ENCODE data around the gene FBXO10.
A peak's percentile ranks its signal among the peaks of the same experiment; 100 is the strongest.
"Not testable (repeated sequence)": the region's sequence is repeated elsewhere in the genome, so short reads cannot be mapped to it uniquely, and the experiment has no call there.

FBXO10 gene

DNA sequence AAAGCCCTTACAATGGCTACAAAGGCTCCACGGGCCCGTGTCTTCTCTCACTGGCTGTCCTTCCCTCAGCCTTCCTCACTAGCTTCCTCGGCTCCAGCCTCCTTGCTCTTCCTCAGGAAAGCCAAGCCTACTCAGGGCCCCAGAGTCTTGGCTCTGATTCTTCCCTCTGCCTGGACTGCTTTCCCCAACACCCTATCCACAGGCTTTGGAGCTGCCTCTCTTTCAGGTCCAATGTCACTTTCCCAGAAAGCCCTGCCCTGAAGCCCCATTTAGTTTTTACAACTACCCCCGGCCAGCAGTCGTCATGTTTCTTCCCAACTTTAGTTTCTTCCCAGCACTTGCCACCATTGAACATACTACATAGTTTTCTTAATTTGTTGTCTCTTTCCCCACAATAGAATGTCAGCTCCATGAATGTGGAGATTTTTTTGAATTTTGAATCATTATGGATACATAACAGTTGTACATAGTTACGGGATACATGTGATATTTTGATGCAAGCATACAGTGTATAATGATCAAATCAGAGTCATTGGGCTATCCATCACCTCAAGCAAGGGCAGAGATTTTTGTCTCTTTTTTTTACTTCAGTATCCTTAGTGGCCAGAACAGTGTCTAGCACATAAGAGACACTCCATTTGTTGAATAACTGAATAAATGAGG is 33.7 kb upstream of the FBXO10 start:
- no peak for DNase-seq
- Mint-ChIP-seq H3K27ac (no peak overlapping the region), H3K9me3 (no peaks in the 10 kb centered on the region), H3K27me3 (peaks cover 29% of the 10 kb centered on the region), H3K4me3 (no peak overlapping the region), H3K36me3 (no peaks in the 10 kb centered on the region), H3K4me1 (no peaks in the 10 kb centered on the region)
- CTCF ChIA-PET = no interaction called here

DNA sequence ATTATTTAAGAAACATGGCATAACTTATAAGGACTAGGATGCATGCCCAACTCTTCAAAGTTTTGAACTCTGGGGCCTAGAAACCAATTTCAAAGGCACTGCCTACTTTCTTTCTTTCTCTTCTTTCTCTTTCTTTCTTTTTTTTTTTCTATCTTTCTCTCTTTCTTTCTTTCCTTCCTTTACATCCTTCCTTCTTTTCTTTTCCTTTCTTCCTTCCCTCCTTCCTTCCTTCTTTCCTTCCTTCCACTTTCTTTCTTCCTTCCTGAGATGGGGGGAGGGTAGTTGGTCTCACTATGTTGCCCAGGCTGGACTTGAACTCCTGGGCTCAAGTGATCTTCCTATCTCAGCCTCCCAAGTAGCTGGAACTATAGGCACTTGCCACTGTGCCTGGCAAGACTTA is 32.1 kb upstream of the FBXO10 start:
- no peak overlapping the region for H3K4me3 Mint-ChIP-seq
- peaks cover 31% of the 10 kb centered on the region for H3K27me3 Mint-ChIP-seq
- H3K27ac Mint-ChIP-seq = no peak overlapping the region
- DNase-seq = no peak
- no peaks in the 10 kb centered on the region for H3K36me3 Mint-ChIP-seq
- CTCF ChIA-PET = no interaction called here
- H3K9me3 Mint-ChIP-seq = no peaks in the 10 kb centered on the region
- no peaks in the 10 kb centered on the region for H3K4me1 Mint-ChIP-seq

DNA sequence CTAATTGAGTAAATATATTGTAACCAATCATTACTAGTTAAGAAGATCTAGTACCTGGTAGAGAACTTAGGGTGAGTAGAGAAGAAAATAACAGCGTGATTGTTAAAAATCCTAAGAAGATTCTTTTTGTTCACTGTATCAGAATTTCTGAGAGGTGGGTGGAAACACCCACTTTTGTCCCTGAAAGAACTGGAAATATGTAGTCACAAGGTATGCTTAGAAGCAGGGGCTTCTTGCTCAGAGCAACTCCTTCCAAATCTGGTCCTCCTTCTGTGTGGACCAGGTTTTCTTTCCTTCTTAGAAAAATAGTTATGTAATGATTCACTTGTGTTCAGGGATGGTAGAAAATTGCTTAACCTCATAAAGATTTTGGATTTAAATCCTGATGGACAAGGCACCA is 28.1 kb upstream of the FBXO10 start:
- Mint-ChIP-seq H3K9me3 (no peaks in the 10 kb centered on the region), H3K4me1 (no peaks in the 10 kb centered on the region), H3K27me3 (peaks cover 42% of the 10 kb centered on the region), H3K27ac (no peak overlapping the region), H3K36me3 (no peaks in the 10 kb centered on the region), H3K4me3 (no peak overlapping the region)
- no peak for DNase-seq
- CTCF ChIA-PET = no interaction called here

DNA sequence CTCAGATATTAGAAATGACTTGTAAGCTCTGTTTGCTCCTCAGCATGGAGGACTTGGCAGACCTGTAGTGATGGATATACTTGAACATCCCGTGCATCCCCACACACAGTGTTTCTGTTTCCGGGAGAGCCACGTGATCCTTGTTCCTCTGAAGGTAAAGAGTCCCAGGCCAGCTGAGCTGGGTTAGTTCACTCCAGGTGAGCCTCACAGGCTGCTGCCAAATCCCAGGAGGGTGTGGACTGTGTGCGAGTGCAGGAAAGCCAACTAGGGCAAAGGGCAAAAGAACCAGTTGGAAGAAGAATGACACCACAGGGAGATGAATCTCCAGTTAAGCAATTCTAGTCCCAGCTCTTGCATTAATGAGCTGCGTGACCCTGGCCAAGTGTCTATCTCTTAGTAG is 26.6 kb upstream of the FBXO10 start:
- H3K4me1 Mint-ChIP-seq = no peaks in the 10 kb centered on the region
- no peaks in the 10 kb centered on the region for H3K9me3 Mint-ChIP-seq
- peaks cover 32% of the 10 kb centered on the region for H3K27me3 Mint-ChIP-seq
- H3K27ac Mint-ChIP-seq = no peak overlapping the region
- H3K36me3 Mint-ChIP-seq = no peaks in the 10 kb centered on the region
- no peak for DNase-seq
- CTCF ChIA-PET = no interaction called here
- no peak overlapping the region for H3K4me3 Mint-ChIP-seq

DNA sequence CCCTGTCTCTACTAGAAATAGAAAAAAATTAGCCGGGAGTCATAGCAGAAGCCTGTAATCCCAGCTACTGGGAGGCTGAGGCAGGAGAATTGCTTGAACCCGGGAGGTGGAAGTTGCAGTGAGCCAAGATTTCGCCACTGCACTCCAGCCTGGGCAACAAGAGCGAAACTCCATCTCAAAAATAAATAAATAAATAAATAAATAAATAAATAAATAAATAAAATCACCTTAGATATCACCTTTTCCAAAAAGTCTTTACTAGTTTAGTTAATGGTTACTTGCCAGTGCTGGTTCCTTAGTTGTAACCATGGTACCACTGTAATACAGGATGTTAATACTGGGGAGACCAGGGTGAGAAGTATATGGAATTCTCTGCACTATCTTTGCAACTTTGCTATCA is 25.9 kb upstream of the FBXO10 start:
- H3K4me3 Mint-ChIP-seq, H3K36me3 Mint-ChIP-seq, CTCF ChIA-PET, H3K27ac Mint-ChIP-seq, DNase-seq, H3K9me3 Mint-ChIP-seq, H3K4me1 Mint-ChIP-seq: not testable (repeated sequence)
- H3K27me3 Mint-ChIP-seq = peaks cover 35% of the 10 kb centered on the region

DNA sequence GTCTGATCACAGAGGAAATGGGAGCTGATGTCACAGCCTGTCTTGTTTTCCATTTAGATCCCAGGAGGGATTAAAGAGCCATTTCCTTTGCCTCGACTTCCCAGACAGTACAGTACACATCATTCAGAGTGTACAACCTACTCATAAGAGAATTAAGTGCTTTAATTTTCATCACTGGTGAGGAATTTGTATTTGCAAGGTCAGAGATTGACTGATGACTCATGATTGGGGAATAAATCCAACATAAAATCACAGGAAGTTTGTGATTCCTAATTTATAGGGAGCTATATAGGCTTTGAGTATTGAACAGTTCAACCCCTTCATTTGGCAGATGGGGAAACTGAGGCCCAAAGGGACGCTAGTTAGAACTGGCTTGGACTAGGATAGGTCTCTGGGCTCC is 20.3 kb upstream of the FBXO10 start:
- Mint-ChIP-seq H3K27me3 (peaks cover 16% of the 10 kb centered on the region), H3K4me3 (no peak overlapping the region), H3K4me1 (peaks cover 20% of the 10 kb centered on the region), H3K9me3 (no peaks in the 10 kb centered on the region), H3K36me3 (peaks cover 5% of the 10 kb centered on the region), H3K27ac (no peak overlapping the region)
- no peak for DNase-seq
- CTCF ChIA-PET = interaction anchor here (1.2 to 6.0 kb wide), 2 partner anchors 19 to 30 kb away, joined by 3 to 36 read pairs; partner anchors contain the start of gene FBXO10

DNA sequence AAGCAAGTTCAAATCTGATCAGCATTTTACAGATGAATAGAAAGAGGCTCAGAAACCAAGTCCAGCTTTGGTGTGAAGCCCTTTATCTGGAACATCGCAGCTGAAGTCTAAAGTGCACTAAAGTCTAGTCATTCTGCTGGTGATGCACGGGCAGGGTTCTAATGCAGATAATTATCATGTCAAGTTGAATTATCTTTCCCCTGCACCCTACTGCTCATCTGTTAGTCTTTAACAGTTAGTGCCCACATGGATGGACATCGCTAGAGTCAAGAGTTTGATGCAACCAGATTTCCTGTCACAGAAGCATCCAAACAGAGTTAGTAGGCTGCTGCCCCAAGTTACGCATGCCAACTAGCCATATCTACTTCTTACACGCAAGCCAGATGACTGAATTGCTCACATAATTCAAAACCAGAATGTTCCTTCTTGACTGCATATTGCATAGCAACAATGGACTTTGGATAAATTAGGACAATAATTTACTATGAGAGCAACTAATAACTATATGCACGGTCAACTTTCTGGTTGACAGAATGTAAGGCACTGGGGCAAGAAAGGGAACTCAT is 17.8 kb upstream of the FBXO10 start:
- DNase-seq = no peak
- CTCF ChIA-PET = interaction anchor here (1.5 to 6.0 kb wide), 3 partner anchors 16 to 598 kb away, joined by 3 to 36 read pairs (median 4); partner anchors contain the start of gene FBXO10
- Mint-ChIP-seq H3K27me3 (peaks cover 7% of the 10 kb centered on the region), H3K27ac (no peak overlapping the region), H3K9me3 (no peaks in the 10 kb centered on the region), H3K4me1 (peaks cover 42% of the 10 kb centered on the region), H3K36me3 (peaks cover 6% of the 10 kb centered on the region), H3K4me3 (peak overlapping the region; percentile 28)

DNA sequence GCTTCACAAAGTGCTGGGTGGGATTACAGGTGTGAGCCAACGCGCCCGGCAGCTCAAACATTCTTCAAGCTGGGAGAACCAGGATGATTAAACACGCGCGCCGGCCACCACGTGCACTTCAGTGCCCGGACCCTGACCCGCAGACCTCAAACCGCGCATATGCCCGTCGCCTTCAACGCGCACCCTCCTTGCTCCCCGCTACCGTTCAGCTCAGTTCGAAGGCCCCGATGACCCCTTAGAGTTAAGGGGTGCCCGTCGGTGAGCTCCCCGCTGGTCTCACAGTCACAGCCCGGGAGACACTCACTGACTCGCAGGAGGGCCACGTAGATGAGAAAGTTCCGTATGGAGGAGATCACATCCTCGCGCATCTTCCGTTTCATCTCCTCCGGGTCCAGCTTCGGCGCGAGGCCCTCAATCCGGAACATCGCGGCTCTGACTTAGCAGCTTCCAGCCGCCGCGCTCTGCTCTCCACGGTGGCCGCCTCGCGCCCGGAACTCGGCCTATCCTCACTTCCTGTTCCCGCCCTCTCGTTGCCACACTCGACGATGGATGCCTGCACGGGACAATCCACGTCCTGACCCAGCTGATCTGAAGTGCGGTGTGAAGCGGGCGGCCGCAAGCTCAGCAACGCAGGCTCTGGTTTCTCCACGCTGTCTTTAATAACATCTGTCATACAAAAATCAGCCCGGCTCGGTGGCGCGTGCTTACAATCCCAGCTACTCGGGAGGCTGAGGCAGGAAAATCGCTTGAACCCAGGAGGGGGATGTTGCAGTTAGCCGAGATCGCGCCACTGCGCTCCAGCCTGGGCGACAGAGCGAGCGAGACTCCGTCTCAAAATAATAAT is 16.1 kb upstream of the FBXO10 start, which contains the start of gene TOMM5:
Gene TOMM5, minus strand, starts transcription at position 490 of the 844 bp plus-strand sequence. Its CDS starts 65 bp downstream, at position 425.
- CTCF ChIA-PET = interaction anchor here (0.9 to 6.0 kb wide), 4 partner anchors 9 to 597 kb away, joined by 3 to 36 read pairs (median 4); partner anchors contain the start of gene FBXO10
- H3K27ac Mint-ChIP-seq = peak within 1 kb of the TSS; percentile 95

DNA sequence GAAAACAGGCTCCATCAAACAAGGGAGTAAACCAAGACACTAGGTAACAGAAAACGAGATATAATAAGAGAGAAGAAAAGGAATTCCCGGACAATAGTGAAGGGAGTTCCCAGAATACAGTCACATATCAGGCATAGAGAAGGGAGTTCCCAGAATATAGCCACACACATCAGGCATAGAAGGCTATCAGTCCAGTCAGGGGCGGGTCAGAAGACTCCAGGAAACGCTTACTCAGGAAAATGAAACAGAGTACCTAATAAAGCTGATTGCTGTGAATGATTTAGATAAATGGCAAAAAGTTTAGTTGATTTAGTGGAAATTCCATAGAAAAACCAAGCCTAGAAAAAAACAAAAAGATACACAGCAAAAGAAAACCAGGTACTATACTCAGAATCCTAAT is 11.3 kb upstream of the FBXO10 start:
- CTCF ChIA-PET = no interaction called here
- no peak for DNase-seq
- Mint-ChIP-seq H3K27ac (no peak overlapping the region), H3K4me1 (peaks cover 33% of the 10 kb centered on the region), H3K9me3 (no peaks in the 10 kb centered on the region), H3K27me3 (no peaks in the 10 kb centered on the region), H3K36me3 (peaks cover 42% of the 10 kb centered on the region), H3K4me3 (no peak overlapping the region)

More for the DNA sequence above, 16.1 kb upstream of the FBXO10 start, which contains the start of gene TOMM5:
- Mint-ChIP-seq H3K27me3 (peaks cover 4% of the 10 kb centered on the region), H3K4me1 (peaks cover 42% of the 10 kb centered on the region), H3K4me3 (peak within 1 kb of the TSS; percentile 93), H3K36me3 (peaks cover 13% of the 10 kb centered on the region), H3K9me3 (no peaks in the 10 kb centered on the region)
- DNase-seq = peak; percentile 95

DNA sequence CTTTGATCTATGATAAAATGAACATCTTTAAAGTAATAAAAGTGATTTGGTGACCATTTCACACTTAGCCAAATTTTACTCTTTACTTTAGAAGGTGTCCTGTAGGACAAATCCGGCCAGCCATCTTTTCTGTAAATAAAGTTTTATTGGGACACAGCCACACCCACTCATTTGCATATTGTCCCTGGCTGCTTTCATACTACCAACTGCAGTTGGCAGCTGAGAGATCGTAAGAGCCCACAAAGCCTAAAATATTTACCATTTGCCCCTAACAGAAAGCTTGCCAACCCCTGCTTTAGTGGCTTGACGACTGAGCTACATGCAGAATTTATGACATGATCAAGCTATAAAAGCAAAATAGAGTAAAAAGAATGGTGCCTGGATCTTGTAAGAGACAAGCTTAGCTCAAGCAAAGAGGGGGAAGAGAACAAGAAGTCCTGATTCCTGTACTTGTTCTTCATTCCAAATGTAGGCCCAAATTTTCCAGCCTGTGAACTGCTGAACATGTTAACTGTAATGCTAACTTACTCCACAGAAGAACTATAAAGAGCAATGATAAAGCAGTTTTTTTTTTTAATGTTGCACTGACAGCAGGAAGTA is 7.4 kb upstream of the FBXO10 start:
- Mint-ChIP-seq H3K27me3 (no peaks in the 10 kb centered on the region), H3K9me3 (no peaks in the 10 kb centered on the region), H3K27ac (no peak overlapping the region), H3K4me1 (peaks cover 2% of the 10 kb centered on the region), H3K36me3 (peaks cover 43% of the 10 kb centered on the region), H3K4me3 (no peak overlapping the region)
- no peak for DNase-seq
- CTCF ChIA-PET = interaction anchor here (1.0 kb wide), 1 partner anchor 9 kb away, joined by 3 read pairs; the partner anchor contains the start of gene TOMM5

DNA sequence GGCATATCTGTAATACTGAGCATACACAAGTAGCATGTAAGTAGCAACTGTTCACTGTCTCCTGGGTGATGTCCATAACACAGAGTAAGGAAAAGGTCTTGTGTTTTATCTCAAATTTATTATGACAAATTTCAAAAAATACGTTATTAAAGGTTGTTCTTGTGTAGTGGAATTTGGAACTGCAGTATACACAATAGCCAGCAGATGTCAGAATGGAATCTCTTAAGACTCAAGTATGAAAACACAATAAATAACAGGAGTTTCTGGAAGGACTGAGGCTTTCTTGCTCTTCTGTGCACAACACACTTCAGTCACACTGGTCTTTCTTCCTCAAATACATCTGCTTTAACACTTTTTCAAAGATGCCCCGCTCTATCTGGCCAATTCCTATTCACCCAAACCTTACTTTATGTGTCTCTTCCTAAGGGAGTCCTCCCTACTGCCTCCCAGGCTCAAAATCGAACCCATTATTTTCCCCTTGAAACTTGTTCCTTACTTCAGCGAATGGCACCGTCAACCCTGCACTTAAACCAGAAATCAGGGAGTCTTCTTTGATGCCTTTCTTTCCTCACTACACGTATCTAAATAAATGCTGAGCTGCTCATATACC is 6.5 kb upstream of the FBXO10 start:
- CTCF ChIA-PET = interaction anchor here (1.0 to 9.0 kb wide), 2 partner anchors 9 to 11 kb away, joined by 3 to 36 read pairs; partner anchors contain the start of gene TOMM5
- H3K27ac Mint-ChIP-seq = no peak overlapping the region
- peaks cover 2% of the 10 kb centered on the region for H3K4me1 Mint-ChIP-seq
- no peak for DNase-seq
- H3K4me3 Mint-ChIP-seq = no peak overlapping the region
- H3K27me3 Mint-ChIP-seq = no peaks in the 10 kb centered on the region
- no peaks in the 10 kb centered on the region for H3K9me3 Mint-ChIP-seq
- peaks cover 40% of the 10 kb centered on the region for H3K36me3 Mint-ChIP-seq

DNA sequence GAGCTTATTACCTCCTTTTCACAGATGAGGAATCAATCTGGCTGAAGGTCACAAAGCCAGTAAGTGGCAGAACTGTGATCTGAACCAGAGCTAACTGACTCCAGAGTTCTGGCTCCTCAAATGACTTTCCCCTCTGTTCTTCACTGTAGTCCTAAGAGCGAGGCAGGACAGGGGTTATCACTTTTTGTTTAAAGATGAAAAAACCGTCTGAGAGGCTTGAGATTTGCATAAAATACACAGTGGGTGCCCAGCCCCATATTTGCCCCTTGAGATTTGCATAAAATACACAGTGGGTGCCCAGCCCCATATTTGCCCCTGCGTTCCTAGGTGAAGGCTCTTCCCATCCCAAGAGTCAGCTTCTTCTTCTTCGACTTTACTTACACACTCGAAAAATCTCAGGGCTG is 667 bp downstream of the FBXO10 start:
- Mint-ChIP-seq H3K4me3 (peak overlapping the region; percentile 67), H3K27me3 (peaks cover 6% of the 10 kb centered on the region), H3K9me3 (no peaks in the 10 kb centered on the region), H3K27ac (no peak overlapping the region), H3K36me3 (peaks cover 2% of the 10 kb centered on the region), H3K4me1 (peaks cover 18% of the 10 kb centered on the region)
- CTCF ChIA-PET = interaction anchor here (9.0 kb wide), 1 partner anchor 18 kb away, joined by 36 read pairs; the partner anchor contains the start of gene TOMM5
- DNase-seq = no peak

DNA sequence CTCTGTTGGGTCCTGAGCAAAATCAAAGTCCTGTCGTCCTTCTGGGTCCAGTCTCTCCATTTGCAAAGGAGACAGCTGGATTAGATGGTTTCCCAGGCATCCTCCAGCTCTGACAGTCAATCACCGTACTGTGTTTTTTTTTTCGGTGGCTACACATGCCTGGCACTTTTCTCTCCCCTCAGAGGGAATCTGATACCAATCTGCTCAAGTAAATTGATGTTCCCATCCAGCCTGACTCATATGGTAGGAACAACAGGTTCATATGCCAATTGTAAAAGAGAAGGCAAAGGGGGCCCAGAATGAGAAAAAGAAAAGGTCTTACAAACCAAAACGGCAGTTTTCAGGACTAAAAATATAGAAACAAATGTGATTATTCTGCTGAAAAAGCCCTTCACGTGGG is 1.2 kb downstream of the FBXO10 start:
- Mint-ChIP-seq H3K27me3 (peaks cover 6% of the 10 kb centered on the region), H3K4me3 (peak overlapping the region; percentile 67), H3K36me3 (peaks cover 2% of the 10 kb centered on the region), H3K27ac (no peak overlapping the region), H3K9me3 (no peaks in the 10 kb centered on the region), H3K4me1 (peaks cover 18% of the 10 kb centered on the region)
- no peak for DNase-seq
- CTCF ChIA-PET = interaction anchor here (9.0 kb wide), 1 partner anchor 19 kb away, joined by 36 read pairs; the partner anchor contains the start of gene TOMM5

Measured in activated naive CD4-positive, alpha-beta T cell treated with anti-CD3 and anti-CD28 coated beads, Interleukin-2, amount 10 ng/mL, durations not matched to agents 7 days and 5 days (primary cell).